HepG2 (cell line): Measurements from ENCODE around the gene IL17C. TPM values are rescaled to one million over a fixed set of nuclear protein-coding genes. Genes with fewer than 3 reads are reported as not detected.

Experiments
- AGO2 ChIP-seq: fragments of 200-400 bp; formaldehyde crosslinking; optimal IDR thresholded peaks from 2 replicates; pipeline ENCODE3; 2017; ENCODE audit warnings: mild to moderate bottlenecking, low read depth, low read length, moderate library complexity
- FLYWCH1 ChIP-seq: sonication (generic); formaldehyde crosslinking; IDR thresholded peaks from 2 replicates; pipeline ENCODE4 v1.8.1; 2023; ENCODE audit warnings: mild to moderate bottlenecking, missing genetic modification reagents
- GLI4 ChIP-seq: sonication (generic); formaldehyde crosslinking; IDR thresholded peaks from 2 replicates; pipeline ENCODE4 v1.5.1; 2020; ENCODE audit warnings: missing genetic modification reagents, mild to moderate bottlenecking, moderate library complexity, borderline replicate concordance
- HDAC1 ChIP-seq: sonication (generic); formaldehyde crosslinking; IDR thresholded peaks from 2 replicates; pipeline ENCODE4 v1.5.1; 2020; ENCODE audit warnings: mild to moderate bottlenecking, missing genetic modification reagents
- NFRKB ChIP-seq: fragments of 450-650 bp; IDR thresholded peaks from 2 replicates; pipeline ENCODE4 v1.6.1; 2017
- ZKSCAN1 ChIP-seq: fragments of 150-350 bp; IDR thresholded peaks from 2 replicates; pipeline ENCODE4 v1.6.1; 2014; ENCODE audit warnings: low read length
- ZNF468 ChIP-seq: sonication (generic); formaldehyde crosslinking; IDR thresholded peaks from 2 replicates; pipeline ENCODE4 v1.8.0; 2022; ENCODE audit warnings: mild to moderate bottlenecking, moderate library complexity, missing genetic modification reagents
- ZNF749 ChIP-seq: sonication (generic); formaldehyde crosslinking; IDR thresholded peaks from 2 replicates; pipeline ENCODE4 v1.8.0; 2022; ENCODE audit warnings: mild to moderate bottlenecking, missing genetic modification reagents, moderate library complexity, borderline replicate concordance
- polyA plus RNA-seq, 8 experiments: library from polyadenylated mRNA; depleted of rRNA in 3 of 8; stranded (reverse) in 7 of 8; unstranded in 1 of 8; fragments of >200 nt; fragmentation: Illumina TruSeq in 4 of 8; extraction: Trizol in 4 of 8; gene quantifications; 2 replicates each; pipeline versions ENCODE4 v1.2.1 to v1.2.3, GENCODE V29; 2011 to 2016; ENCODE audit warnings: low read depth in 4 of 8, missing spikeins in 1 of 8, mixed read lengths in 1 of 8; ENCODE audit not compliant: insufficient read depth in 1 of 8
- total RNA-seq, 5 experiments: library from RNA; depleted of rRNA; stranded (reverse); fragments of >200 nt; fragmentation: Illumina TruSeq; extraction: Trizol; gene quantifications; 2 replicates each; pipeline ENCODE4 v1.2.3, GENCODE V29; 2016; ENCODE audit warnings: low read depth in 1 of 5
- TF ChIP-seq, protein P1 (sequence below): sonication (generic); formaldehyde crosslinking; IDR thresholded peaks from 2 replicates; pipeline ENCODE4 v1.8.0; 2023; ENCODE audit warnings: mild to moderate bottlenecking, missing genetic modification reagents
- TF ChIP-seq, protein P2 (sequence below): sonication (generic); formaldehyde crosslinking; conservative IDR thresholded peaks from 2 replicates; pipeline ENCODE4 v1.5.0; 2020; ENCODE audit warnings: missing genetic modification reagents
- TF ChIP-seq, protein P3 (sequence below): sonication (generic); formaldehyde crosslinking; IDR thresholded peaks from 2 replicates; pipeline ENCODE4 v1.4.0; 2020; ENCODE audit warnings: missing genetic modification reagents, borderline replicate concordance
- TF ChIP-seq, protein P4 (sequence below): sonication (generic); formaldehyde crosslinking; IDR thresholded peaks from 2 replicates; pipeline ENCODE4 v1.4.0; 2020; ENCODE audit warnings: missing genetic modification reagents
- TF ChIP-seq, protein P5 (sequence below): fragments of 450-650 bp; IDR thresholded peaks from 2 replicates; pipeline ENCODE4 v1.6.1; 2017
- TF ChIP-seq, protein P6 (sequence below): sonication (generic); formaldehyde crosslinking; IDR thresholded peaks from 2 replicates; pipeline ENCODE4 v1.4.0; 2020; ENCODE audit warnings: missing genetic modification reagents

IL17C gene
- total and polyA plus RNA-seq, 2 of the 13 experiments (the other 11 are each of a cell fraction or from before 2014, with no cell fraction given): not detected

DNA sequence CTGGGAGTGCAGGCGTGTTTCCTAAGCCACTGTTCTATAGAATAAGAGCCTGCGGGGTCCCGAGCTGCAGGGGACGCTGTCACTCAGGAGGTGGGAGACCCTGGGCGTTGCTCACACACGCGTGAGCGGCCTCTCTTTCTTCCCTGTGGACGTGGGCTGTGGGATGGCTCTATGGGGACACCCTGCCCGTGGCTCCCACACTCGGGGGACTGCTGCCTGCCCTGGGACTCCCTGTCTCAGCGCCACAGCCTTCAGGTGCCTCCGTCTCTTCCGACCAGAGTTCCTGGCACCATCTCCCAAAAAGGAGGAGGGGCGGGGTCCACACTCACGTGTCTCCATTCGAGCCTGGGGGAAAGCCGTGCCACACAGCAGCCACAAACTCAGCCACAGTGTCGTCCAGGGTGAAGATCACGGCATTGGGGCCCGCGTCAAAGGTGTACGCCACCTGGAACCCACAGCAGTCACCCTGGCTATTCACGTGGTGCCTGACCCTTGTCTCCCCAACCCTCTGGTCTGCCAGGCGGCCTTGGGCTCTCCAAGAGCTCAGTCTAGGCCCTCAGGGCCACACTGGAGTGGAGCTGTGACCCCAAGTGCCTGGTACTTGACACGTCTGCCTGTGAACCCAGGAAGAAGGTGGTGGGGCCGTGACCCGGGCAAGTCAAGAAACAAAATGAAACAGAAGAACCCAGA lies 16.1 kb downstream of the IL17C start (continued):
- TF ChIP-seq, protein P1, sequence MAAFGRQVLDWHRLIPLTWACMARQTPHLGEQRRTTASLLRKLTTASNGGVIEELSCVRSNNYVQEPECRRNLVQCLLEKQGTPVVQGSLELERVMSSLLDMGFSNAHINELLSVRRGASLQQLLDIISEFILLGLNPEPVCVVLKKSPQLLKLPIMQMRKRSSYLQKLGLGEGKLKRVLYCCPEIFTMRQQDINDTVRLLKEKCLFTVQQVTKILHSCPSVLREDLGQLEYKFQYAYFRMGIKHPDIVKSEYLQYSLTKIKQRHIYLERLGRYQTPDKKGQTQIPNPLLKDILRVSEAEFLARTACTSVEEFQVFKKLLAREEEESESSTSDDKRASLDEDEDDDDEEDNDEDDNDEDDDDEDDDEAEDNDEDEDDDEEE (CRISPR knock-in tag): peak; percentile 51; the same call in 1 of the 2 replicates
- TF ChIP-seq ZKSCAN1 (no peak), AGO2 (peak; percentile 10), FLYWCH1 (CRISPR knock-in tag) (no peak), GLI4 (CRISPR knock-in tag) (no peak), ZNF749 (CRISPR knock-in tag) (no peak), NFRKB (no peak), ZNF468 (CRISPR knock-in tag) (no peak), HDAC1 (CRISPR knock-in tag) (no peak)
- TF ChIP-seq, protein P2, sequence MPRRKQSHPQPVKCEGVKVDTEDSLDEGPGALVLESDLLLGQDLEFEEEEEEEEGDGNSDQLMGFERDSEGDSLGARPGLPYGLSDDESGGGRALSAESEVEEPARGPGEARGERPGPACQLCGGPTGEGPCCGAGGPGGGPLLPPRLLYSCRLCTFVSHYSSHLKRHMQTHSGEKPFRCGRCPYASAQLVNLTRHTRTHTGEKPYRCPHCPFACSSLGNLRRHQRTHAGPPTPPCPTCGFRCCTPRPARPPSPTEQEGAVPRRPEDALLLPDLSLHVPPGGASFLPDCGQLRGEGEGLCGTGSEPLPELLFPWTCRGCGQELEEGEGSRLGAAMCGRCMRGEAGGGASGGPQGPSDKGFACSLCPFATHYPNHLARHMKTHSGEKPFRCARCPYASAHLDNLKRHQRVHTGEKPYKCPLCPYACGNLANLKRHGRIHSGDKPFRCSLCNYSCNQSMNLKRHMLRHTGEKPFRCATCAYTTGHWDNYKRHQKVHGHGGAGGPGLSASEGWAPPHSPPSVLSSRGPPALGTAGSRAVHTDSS (CRISPR knock-in tag): no peak
- TF ChIP-seq, protein P3, sequence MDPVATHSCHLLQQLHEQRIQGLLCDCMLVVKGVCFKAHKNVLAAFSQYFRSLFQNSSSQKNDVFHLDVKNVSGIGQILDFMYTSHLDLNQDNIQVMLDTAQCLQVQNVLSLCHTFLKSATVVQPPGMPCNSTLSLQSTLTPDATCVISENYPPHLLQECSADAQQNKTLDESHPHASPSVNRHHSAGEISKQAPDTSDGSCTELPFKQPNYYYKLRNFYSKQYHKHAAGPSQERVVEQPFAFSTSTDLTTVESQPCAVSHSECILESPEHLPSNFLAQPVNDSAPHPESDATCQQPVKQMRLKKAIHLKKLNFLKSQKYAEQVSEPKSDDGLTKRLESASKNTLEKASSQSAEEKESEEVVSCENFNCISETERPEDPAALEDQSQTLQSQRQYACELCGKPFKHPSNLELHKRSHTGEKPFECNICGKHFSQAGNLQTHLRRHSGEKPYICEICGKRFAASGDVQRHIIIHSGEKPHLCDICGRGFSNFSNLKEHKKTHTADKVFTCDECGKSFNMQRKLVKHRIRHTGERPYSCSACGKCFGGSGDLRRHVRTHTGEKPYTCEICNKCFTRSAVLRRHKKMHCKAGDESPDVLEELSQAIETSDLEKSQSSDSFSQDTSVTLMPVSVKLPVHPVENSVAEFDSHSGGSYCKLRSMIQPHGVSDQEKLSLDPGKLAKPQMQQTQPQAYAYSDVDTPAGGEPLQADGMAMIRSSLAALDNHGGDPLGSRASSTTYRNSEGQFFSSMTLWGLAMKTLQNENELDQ: no peak
- TF ChIP-seq, protein P4, sequence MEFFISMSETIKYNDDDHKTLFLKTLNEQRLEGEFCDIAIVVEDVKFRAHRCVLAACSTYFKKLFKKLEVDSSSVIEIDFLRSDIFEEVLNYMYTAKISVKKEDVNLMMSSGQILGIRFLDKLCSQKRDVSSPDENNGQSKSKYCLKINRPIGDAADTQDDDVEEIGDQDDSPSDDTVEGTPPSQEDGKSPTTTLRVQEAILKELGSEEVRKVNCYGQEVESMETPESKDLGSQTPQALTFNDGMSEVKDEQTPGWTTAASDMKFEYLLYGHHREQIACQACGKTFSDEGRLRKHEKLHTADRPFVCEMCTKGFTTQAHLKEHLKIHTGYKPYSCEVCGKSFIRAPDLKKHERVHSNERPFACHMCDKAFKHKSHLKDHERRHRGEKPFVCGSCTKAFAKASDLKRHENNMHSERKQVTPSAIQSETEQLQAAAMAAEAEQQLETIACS (CRISPR knock-in tag): no peak
- TF ChIP-seq, protein P5, sequence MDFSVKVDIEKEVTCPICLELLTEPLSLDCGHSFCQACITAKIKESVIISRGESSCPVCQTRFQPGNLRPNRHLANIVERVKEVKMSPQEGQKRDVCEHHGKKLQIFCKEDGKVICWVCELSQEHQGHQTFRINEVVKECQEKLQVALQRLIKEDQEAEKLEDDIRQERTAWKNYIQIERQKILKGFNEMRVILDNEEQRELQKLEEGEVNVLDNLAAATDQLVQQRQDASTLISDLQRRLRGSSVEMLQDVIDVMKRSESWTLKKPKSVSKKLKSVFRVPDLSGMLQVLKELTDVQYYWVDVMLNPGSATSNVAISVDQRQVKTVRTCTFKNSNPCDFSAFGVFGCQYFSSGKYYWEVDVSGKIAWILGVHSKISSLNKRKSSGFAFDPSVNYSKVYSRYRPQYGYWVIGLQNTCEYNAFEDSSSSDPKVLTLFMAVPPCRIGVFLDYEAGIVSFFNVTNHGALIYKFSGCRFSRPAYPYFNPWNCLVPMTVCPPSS: no peak
- TF ChIP-seq, protein P6, sequence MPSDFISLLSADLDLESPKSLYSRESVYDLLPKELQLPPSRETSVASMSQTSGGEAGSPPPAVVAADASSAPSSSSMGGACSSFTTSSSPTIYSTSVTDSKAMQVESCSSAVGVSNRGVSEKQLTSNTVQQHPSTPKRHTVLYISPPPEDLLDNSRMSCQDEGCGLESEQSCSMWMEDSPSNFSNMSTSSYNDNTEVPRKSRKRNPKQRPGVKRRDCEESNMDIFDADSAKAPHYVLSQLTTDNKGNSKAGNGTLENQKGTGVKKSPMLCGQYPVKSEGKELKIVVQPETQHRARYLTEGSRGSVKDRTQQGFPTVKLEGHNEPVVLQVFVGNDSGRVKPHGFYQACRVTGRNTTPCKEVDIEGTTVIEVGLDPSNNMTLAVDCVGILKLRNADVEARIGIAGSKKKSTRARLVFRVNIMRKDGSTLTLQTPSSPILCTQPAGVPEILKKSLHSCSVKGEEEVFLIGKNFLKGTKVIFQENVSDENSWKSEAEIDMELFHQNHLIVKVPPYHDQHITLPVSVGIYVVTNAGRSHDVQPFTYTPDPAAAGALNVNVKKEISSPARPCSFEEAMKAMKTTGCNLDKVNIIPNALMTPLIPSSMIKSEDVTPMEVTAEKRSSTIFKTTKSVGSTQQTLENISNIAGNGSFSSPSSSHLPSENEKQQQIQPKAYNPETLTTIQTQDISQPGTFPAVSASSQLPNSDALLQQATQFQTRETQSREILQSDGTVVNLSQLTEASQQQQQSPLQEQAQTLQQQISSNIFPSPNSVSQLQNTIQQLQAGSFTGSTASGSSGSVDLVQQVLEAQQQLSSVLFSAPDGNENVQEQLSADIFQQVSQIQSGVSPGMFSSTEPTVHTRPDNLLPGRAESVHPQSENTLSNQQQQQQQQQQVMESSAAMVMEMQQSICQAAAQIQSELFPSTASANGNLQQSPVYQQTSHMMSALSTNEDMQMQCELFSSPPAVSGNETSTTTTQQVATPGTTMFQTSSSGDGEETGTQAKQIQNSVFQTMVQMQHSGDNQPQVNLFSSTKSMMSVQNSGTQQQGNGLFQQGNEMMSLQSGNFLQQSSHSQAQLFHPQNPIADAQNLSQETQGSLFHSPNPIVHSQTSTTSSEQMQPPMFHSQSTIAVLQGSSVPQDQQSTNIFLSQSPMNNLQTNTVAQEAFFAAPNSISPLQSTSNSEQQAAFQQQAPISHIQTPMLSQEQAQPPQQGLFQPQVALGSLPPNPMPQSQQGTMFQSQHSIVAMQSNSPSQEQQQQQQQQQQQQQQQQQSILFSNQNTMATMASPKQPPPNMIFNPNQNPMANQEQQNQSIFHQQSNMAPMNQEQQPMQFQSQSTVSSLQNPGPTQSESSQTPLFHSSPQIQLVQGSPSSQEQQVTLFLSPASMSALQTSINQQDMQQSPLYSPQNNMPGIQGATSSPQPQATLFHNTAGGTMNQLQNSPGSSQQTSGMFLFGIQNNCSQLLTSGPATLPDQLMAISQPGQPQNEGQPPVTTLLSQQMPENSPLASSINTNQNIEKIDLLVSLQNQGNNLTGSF: no peak
